Adrenal gland (tissue), 12 donors: ENCODE results near the gene VWA3B. TPM values are rescaled to one million over a fixed set of nuclear protein-coding genes. Genes with fewer than 3 reads are reported as not detected.

Experiments
- DNase-seq, 7 donors: peaks; one replicate each; pipeline ENCODE4 v3.0.0-alpha.2; 2019 to 2020
- H3K27ac ChIP-seq, 5 donors: fragments of 200-600 bp; sonication (generic) in 4 of 5; 1 replicate in 3 of 5; 2 replicates in 2 of 5; pipeline versions ENCODE4 v1.5.1 to v1.8.0; 2016 to 2020; ENCODE audit warnings: mild to moderate bottlenecking in 1 of 5
- H3K27me3 ChIP-seq: fragments of 200-600 bp; 2 replicates; pipeline ENCODE4 v1.8.0; 2021
- H3K36me3 ChIP-seq, 2 donors: fragments of 200-600 bp; replicated peaks in 1 of 2; 1 replicate in 1 of 2; 2 replicates in 1 of 2; pipeline versions ENCODE4 v1.5.1 to v1.8.0; 2018 to 2022
- H3K4me1 ChIP-seq, 2 donors: fragments of 200-600 bp; replicated peaks in 1 of 2; 1 replicate in 1 of 2; 2 replicates in 1 of 2; pipeline versions ENCODE4 v1.5.1 to v1.8.0; 2018 to 2021
- H3K4me3 ChIP-seq, 4 donors: fragments of 200-600 bp; sonication (generic) in 3 of 4; one replicate each; pipeline ENCODE4 v1.5.1; 2016 to 2018
- H3K9me3 ChIP-seq, 3 donors: fragments of 200-600 bp; sonication (generic) in 1 of 3; replicated peaks in 1 of 3; 1 replicate in 2 of 3; 2 replicates in 1 of 3; pipeline versions ENCODE4 v1.5.1 to v1.8.0; 2016 to 2021
- CTCF ChIP-seq, 6 experiments: fragments of 450-650 bp in 4 of 6; fragments of 200-600 bp in 2 of 6; sonication (generic) in 1 of 6; IDR thresholded peaks; 1 replicate in 5 of 6; 2 replicates in 1 of 6; pipeline versions ENCODE4 v1.5.1 to v1.8.0; 2016 to 2021; ENCODE audit warnings: antibody characterized with exemption in 6 of 6, mild to moderate bottlenecking in 2 of 6, moderate library complexity in 1 of 6
- POLR2A ChIP-seq, 2 donors: fragments of 450-650 bp; IDR thresholded peaks; one replicate each; pipeline ENCODE4 v1.6.1; 2017; ENCODE audit warnings: antibody characterized with exemption in 2 of 2, mild to moderate bottlenecking in 2 of 2, moderate library complexity in 1 of 2
- WGBS, 4 donors: extraction: QIAGEN DNeasy Blood & Tissue Kit in 2 of 4; methylation state at CpG; one replicate each; pipeline versions ENCODE4 v1.1.5 to v1.1.7; 2013 to 2017; 5-methylcytosine and 5-hydroxymethylcytosine counted together
- intact Hi-C, 2 donors: fragments of 100-400 bp; cut with DNase I; formaldehyde crosslinking; loops; one replicate each; pipeline versions ENCODE4 v1.14.1 to v1.15.0; 2022 to 2023
- polyA plus RNA-seq, 3 donors: library from polyadenylated mRNA; stranded (reverse); fragments of 200-250 nt in 2 of 3; fragments of 350-450 nt in 1 of 3; fragmentation: Illumina TruSeq in 1 of 3; extraction: RNeasy Lipid Tissue Mini Kit (QIAGEN cat#74804) in 1 of 3; gene quantifications; one replicate each; pipeline ENCODE4 v1.2.3, GENCODE V29; 2013 to 2014
- total RNA-seq, 9 donors: library from RNA; depleted of rRNA in 4 of 9; stranded (reverse); fragments of >200 nt in 4 of 9; fragments of 120-200 nt in 1 of 9; fragmentation: NEBNext Ultra II Directional in 1 of 9; extraction: Animal tissue kit (Norgen Biotek cat#: 25700) in 1 of 9; gene quantifications; one replicate each; pipeline versions ENCODE4 v1.1.0 to v1.2.4, GENCODE V29; 2013 to 2023
- donor health status: healthy with polysubstance abuse.
- donor health status: Bipolar disorder and iron deficiency.
- donor health status: DM: yes; HTN: yes; CAD: no.
- donor health status: DM: no; HTN: no; CAD: no.
- donor health status: DM: no; HTN: no; CAD: no.
- donor health status: DM: yes; HTN: yes; CAD: no.

Gene VWA3B
- total and polyA plus RNA-seq, 12 donors: 0.07 to 0.33 (median 0.17) TPM; not detected in 8

- TF ChIP-seq CTCF (IDR thresholded peaks at IDR 0.05): no peak
- TF ChIP-seq POLR2A (IDR thresholded peaks at IDR 0.05): no peak
- no peaks in the 10 kb centered on the region for H3K9me3 ChIP-seq
- intact Hi-C loops: no loop called here
- H3K36me3 ChIP-seq: no peaks in the 10 kb centered on the region
- no peak for DNase-seq
- 88 to 91% (median 89%) methylated on average over 14 of the region's 14 CpGs for WGBS, 4 donors
- no peak overlapping the region for H3K27ac ChIP-seq
- no peaks in the 10 kb centered on the region for H3K4me1 ChIP-seq
- no peak overlapping the region for H3K4me3 ChIP-seq
- no peaks in the 10 kb centered on the region for H3K27me3 ChIP-seq
These were observed 28.6 kb upstream of the VWA3B start for GRCh38 chr2:98058191-98058975.

GRCh38 chr2:98060277-98060676 is 26.7 kb upstream of the VWA3B start:
- intact Hi-C loops: no loop called here
- H3K9me3 ChIP-seq: no peaks in the 10 kb centered on the region
- H3K4me3 ChIP-seq: no peak overlapping the region
- TF ChIP-seq POLR2A (IDR thresholded peaks at IDR 0.05) (no peak), CTCF (IDR thresholded peaks at IDR 0.05) (no peak)
- no peaks in the 10 kb centered on the region for H3K36me3 ChIP-seq
- H3K27ac ChIP-seq: no peak overlapping the region
- H3K27me3 ChIP-seq: no peaks in the 10 kb centered on the region
- H3K4me1 ChIP-seq: no peaks in the 10 kb centered on the region
- DNase-seq: no peak
- 81 to 88% (median 84%) methylated on average over 6 of the region's 6 CpGs for WGBS, 4 donors

- Histone ChIP-seq H3K27ac (no peak overlapping the region), H3K4me1 (no peaks in the 10 kb centered on the region), H3K4me3 (no peak overlapping the region), H3K27me3 (no peaks in the 10 kb centered on the region), H3K36me3 (no peaks in the 10 kb centered on the region), H3K9me3 (no peaks in the 10 kb centered on the region)
- no peak for DNase-seq
- intact Hi-C loops: no loop called here
- 64 to 73% (median 68%) methylated on average over 4 of the region's 4 CpGs for WGBS, 4 donors
- TF ChIP-seq CTCF (IDR thresholded peaks at IDR 0.05) (no peak), POLR2A (IDR thresholded peaks at IDR 0.05) (no peak)
These were observed 23.6 kb upstream of the VWA3B start for GRCh38 chr2:98063291-98063854.

GRCh38 chr2:98065808-98066207 is 21.2 kb upstream of the VWA3B start:
- H3K36me3 ChIP-seq: no peaks in the 10 kb centered on the region
- intact Hi-C loops: no loop called here
- H3K4me1 ChIP-seq: no peaks in the 10 kb centered on the region
- no peaks in the 10 kb centered on the region for H3K9me3 ChIP-seq
- TF ChIP-seq CTCF (IDR thresholded peaks at IDR 0.05): no peak
- no peak for TF ChIP-seq POLR2A (IDR thresholded peaks at IDR 0.05)
- no peak overlapping the region for H3K27ac ChIP-seq
- 89 to 92% (median 90%) methylated on average over 4 of the region's 4 CpGs for WGBS, 4 donors
- no peak for DNase-seq
- H3K4me3 ChIP-seq: no peak overlapping the region
- H3K27me3 ChIP-seq: no peaks in the 10 kb centered on the region
